Endometrial microvascular endothelial cells (primary cell): ENCODE measurements around the gene MICU1. TPM values are rescaled to one million over a fixed set of nuclear protein-coding genes. Genes with fewer than 3 reads are reported as not detected.
"Not testable (repeated sequence)": the region's sequence is repeated elsewhere in the genome, so short reads cannot be mapped to it uniquely, and the experiment has no call there.

ENCODE experiments used
- in situ Hi-C: cut with HindIII; loops from 2 replicates; pipeline ENCODE4 v1.10.0; 2017; ENCODE audit warnings: low sequenced_read_pairs, low pct_unique_long_range_greater_than_20kb; ENCODE audit errors: inconsistent ontology term
- total RNA-seq: library from RNA; depleted of rRNA; stranded (reverse); fragments of >200 nt; gene quantifications from one replicate; pipeline ENCODE4 v1.2.3, GENCODE V29; 2015; ENCODE audit errors: inconsistent ontology term

The MICU1 gene
- total RNA-seq, 1 donor from 2014 or later: 39.7 TPM

GRCh38 chr10:72421885-72422540 lies 203.9 kb downstream of the MICU1 start:
- in situ Hi-C loops: no loop called here

- in situ Hi-C loops: no loop called here
Observed at GRCh38 chr10:72419241-72419640, 206.6 kb downstream of the MICU1 start.

GRCh38 chr10:72418679-72419078 lies 207.2 kb downstream of the MICU1 start:
- in situ Hi-C loops: no loop called here

- in situ Hi-C loops: no loop called here
Observed at GRCh38 chr10:72417971-72418370, 207.9 kb downstream of the MICU1 start.

GRCh38 chr10:72416661-72417060 lies 209.2 kb downstream of the MICU1 start:
- in situ Hi-C loops: no loop called here

GRCh38 chr10:72414642-72415041 lies 211.2 kb downstream of the MICU1 start:
- in situ Hi-C loops: no loop called here

GRCh38 chr10:72409167-72409566 lies 216.7 kb downstream of the MICU1 start:
- in situ Hi-C loops: no loop called here

- in situ Hi-C loops: no loop called here
Observed at GRCh38 chr10:72407927-72408600, 217.8 kb downstream of the MICU1 start.

- in situ Hi-C loops: no loop called here
Observed at GRCh38 chr10:72407471-72407870, 218.4 kb downstream of the MICU1 start.

- in situ Hi-C loops: not testable (repeated sequence)
Observed at GRCh38 chr10:72395581-72395980, 230.3 kb downstream of the MICU1 start.

- in situ Hi-C loops: no loop called here
Observed at GRCh38 chr10:72392571-72392970, 233.3 kb downstream of the MICU1 start.

GRCh38 chr10:72390764-72391163 lies 235.1 kb downstream of the MICU1 start:
- in situ Hi-C loops: no loop called here

- in situ Hi-C loops: no loop called here
Observed at GRCh38 chr10:72389716-72390115, 236.2 kb downstream of the MICU1 start.

GRCh38 chr10:72389014-72389413 lies 236.9 kb downstream of the MICU1 start:
- in situ Hi-C loops: no loop called here

GRCh38 chr10:72388062-72388461 lies 237.8 kb downstream of the MICU1 start:
- in situ Hi-C loops: no loop called here

- in situ Hi-C loops: no loop called here
Observed at GRCh38 chr10:72386916-72387586, 238.8 kb downstream of the MICU1 start.

GRCh38 chr10:72385724-72386123 lies 240.2 kb downstream of the MICU1 start:
- in situ Hi-C loops: no loop called here

GRCh38 chr10:72384982-72385381 lies 240.9 kb downstream of the MICU1 start:
- in situ Hi-C loops: not testable (repeated sequence)

- in situ Hi-C loops: no loop called here
Observed at GRCh38 chr10:72379776-72380175, 246.1 kb downstream of the MICU1 start.

- in situ Hi-C loops: no loop called here
Observed at GRCh38 chr10:72379062-72379461, 246.8 kb downstream of the MICU1 start.
